ENCODE measurements around the gene PRR4.

DNA sequence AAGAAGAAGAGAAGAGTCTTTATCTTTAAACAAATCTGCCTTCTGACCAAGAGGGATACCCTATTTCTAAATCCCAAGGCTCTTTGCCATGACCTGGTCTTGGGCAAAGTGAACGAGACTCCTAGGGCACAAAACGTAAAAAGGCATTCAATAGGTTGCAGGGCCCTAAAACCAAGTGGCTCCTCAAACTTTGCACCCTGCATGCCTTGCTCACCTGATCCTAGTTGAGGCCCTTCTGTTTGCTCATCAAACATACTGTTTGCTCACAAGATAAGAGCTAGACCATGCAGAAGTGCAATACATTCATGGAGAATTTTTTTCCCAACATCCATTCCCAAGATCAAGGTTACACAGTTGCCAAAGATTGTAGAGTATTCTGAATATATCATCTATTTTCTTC, 42.7 kb upstream of the PRR4 start:
- TF ChIP-seq, protein P1, sequence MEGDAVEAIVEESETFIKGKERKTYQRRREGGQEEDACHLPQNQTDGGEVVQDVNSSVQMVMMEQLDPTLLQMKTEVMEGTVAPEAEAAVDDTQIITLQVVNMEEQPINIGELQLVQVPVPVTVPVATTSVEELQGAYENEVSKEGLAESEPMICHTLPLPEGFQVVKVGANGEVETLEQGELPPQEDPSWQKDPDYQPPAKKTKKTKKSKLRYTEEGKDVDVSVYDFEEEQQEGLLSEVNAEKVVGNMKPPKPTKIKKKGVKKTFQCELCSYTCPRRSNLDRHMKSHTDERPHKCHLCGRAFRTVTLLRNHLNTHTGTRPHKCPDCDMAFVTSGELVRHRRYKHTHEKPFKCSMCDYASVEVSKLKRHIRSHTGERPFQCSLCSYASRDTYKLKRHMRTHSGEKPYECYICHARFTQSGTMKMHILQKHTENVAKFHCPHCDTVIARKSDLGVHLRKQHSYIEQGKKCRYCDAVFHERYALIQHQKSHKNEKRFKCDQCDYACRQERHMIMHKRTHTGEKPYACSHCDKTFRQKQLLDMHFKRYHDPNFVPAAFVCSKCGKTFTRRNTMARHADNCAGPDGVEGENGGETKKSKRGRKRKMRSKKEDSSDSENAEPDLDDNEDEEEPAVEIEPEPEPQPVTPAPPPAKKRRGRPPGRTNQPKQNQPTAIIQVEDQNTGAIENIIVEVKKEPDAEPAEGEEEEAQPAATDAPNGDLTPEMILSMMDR (IDR thresholded peaks at IDR 0.05; ENCODE audit: low read depth, low read length) = no peak
- TF ChIP-seq EZH2phosphoT487 (IDR thresholded peaks at IDR 0.05; ENCODE audit: low read depth) = no peak
